ENCODE data around the gene SLC35F1. TPM values are rescaled to one million over a fixed set of nuclear protein-coding genes. Genes with fewer than 3 reads are reported as not detected.

The SLC35F1 gene
- total and polyA plus RNA-seq, 2 donors (not counting 1 experiment from before 2014, with no cell fraction given) = not detected

DNA sequence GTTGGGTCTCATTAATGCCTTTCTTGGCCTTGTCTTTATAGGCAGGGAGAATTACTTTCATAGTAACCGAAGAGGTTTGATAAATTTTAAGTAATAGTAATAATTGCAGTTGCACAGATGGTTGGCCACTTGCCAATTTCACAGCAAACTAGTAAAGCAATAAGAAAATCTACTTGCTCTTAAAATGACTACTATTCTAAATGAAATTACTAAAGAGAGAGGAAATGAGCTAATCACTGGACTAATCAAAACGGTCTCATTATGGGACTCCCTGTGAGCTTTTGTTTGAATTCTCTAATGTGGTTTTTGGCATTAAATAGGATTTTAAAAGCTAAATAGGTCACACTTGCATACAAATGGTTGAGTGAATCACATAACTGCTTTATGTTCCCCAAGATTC lies 413.6 kb downstream of the SLC35F1 start:
- H3K4me2 ChIP-seq (replicated peaks; ENCODE audit: low read depth, low read length, poor library complexity, severe bottlenecking) = no peak overlapping the region
- no peak overlapping the region for H3K27ac Mint-ChIP-seq
- no peaks in the 10 kb centered on the region for H3K9me3 ChIP-seq (ENCODE audit: control extremely low read depth in 1 of 3, control insufficient read depth in 2 of 3, insufficient read depth in 1 of 3, low read length in 2 of 3)
- no peaks in the 10 kb centered on the region for H3K27me3 Mint-ChIP-seq
- no peaks in the 10 kb centered on the region for H3K4me1 ChIP-seq (ENCODE audit: control insufficient read depth in 2 of 2, insufficient read depth in 2 of 2, low read length in 2 of 2)
- no peaks in the 10 kb centered on the region for H3K36me3 ChIP-seq (replicated peaks in 1 of 2; ENCODE audit: control extremely low read depth in 1 of 2, control insufficient read depth in 1 of 2, extremely low read depth in 1 of 2, insufficient read depth in 2 of 2, low read length in 1 of 2)
- H3K79me2 ChIP-seq (ENCODE audit: control insufficient read depth, insufficient read depth, low read length) = no peaks in the 10 kb centered on the region
- POLR2A ChIA-PET = no interaction called here
- no peak overlapping the region for H3K27ac ChIP-seq (ENCODE audit: low read length in 2 of 2)
- no peak for ATAC-seq (ENCODE audit: low read depth)
- H2AFZ ChIP-seq (ENCODE audit: insufficient read depth, low read depth, low read length, poor library complexity, severe bottlenecking) = no peak overlapping the region
- intact Hi-C loops (cut with micrococcal nuclease) = no loop called here
- no peak for DNase-seq
- H3K27me3 ChIP-seq (replicated peaks in 1 of 4; ENCODE audit: control extremely low read depth in 1 of 4, control insufficient read depth in 3 of 4, insufficient read depth in 4 of 4, low read length in 3 of 4) = peaks cover 0 to 2% (median 0%) of the 10 kb centered on the region in 4 experiments
- CTCF ChIA-PET = no interaction called here
- H3K9ac ChIP-seq (ENCODE audit: low read length) = no peak overlapping the region
- no peak for TF ChIP-seq EZH2 (IDR thresholded peaks at IDR 0.05; ENCODE audit: borderline replicate concordance, insufficient read depth, low read depth, low read length, poor library complexity, severe bottlenecking)
- no peak for TF ChIP-seq CTCF (IDR thresholded peaks at IDR 0.05)
- no peaks in the 10 kb centered on the region for H3K9me3 Mint-ChIP-seq (ENCODE audit: insufficient read depth)
- no peak overlapping the region for H3K4me3 Mint-ChIP-seq
- H4K20me1 ChIP-seq (ENCODE audit: control insufficient read depth, insufficient read depth, low read length, poor library complexity, severe bottlenecking) = no peaks in the 10 kb centered on the region
- WGBS (ENCODE audit: insufficient coverage) = no CpG with 5 or more reads among the region's 2 CpGs
- no peaks in the 10 kb centered on the region for H3K4me1 Mint-ChIP-seq
- no peak overlapping the region for H3K4me3 ChIP-seq (ENCODE audit: control extremely low read depth in 1 of 5, extremely low read depth in 1 of 5, insufficient read depth in 1 of 5, low read depth in 2 of 5, low read length in 4 of 5)

DNA sequence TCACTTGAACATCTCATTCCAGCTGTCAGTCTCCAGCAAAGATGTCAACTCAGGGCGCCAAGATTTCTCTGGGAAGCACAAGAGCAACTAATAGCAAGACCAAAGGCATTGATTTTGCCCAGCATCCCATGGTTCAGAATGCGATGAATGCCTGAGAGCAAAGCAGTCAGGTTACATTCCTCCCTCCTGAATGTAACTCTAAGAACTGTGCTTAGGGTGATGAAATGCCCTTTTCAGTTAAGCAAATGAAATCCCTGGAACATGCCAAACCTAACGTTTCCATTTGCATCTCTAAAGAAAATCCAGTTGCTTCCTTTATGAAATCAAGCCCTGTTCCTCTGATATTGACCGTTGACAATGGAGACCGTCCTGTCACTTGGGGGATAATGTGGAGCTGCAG lies 417.1 kb downstream of the SLC35F1 start:
- WGBS (ENCODE audit: insufficient coverage) = 93% methylated on average over 3 of the region's 5 CpGs
- no peak overlapping the region for H3K27ac ChIP-seq (ENCODE audit: low read length in 2 of 2)
- Mint-ChIP-seq H3K4me1 (no peaks in the 10 kb centered on the region), H3K27ac (no peak overlapping the region), H3K4me3 (no peak overlapping the region), H3K27me3 (no peaks in the 10 kb centered on the region), H3K9me3 (ENCODE audit: insufficient read depth) (no peaks in the 10 kb centered on the region)
- no peak overlapping the region for H2AFZ ChIP-seq (ENCODE audit: insufficient read depth, low read depth, low read length, poor library complexity, severe bottlenecking)
- TF ChIP-seq CTCF (IDR thresholded peaks at IDR 0.05) = no peak
- no peak for TF ChIP-seq EZH2 (IDR thresholded peaks at IDR 0.05; ENCODE audit: borderline replicate concordance, insufficient read depth, low read depth, low read length, poor library complexity, severe bottlenecking)
- ChIA-PET POLR2A (no interaction called here), CTCF (no interaction called here)
- H3K9ac ChIP-seq (ENCODE audit: low read length) = no peak overlapping the region
- no peaks in the 10 kb centered on the region for H4K20me1 ChIP-seq (ENCODE audit: control insufficient read depth, insufficient read depth, low read length, poor library complexity, severe bottlenecking)
- intact Hi-C loops (cut with micrococcal nuclease) = no loop called here
- H3K79me2 ChIP-seq (ENCODE audit: control insufficient read depth, insufficient read depth, low read length) = no peaks in the 10 kb centered on the region
- no peak for ATAC-seq (ENCODE audit: low read depth)
- peaks cover 0 to 4% (median 0%) of the 10 kb centered on the region in 4 experiments for H3K27me3 ChIP-seq (replicated peaks in 1 of 4; ENCODE audit: control extremely low read depth in 1 of 4, control insufficient read depth in 3 of 4, insufficient read depth in 4 of 4, low read length in 3 of 4)
- H3K9me3 ChIP-seq (ENCODE audit: control extremely low read depth in 1 of 3, control insufficient read depth in 2 of 3, insufficient read depth in 1 of 3, low read length in 2 of 3) = no peaks in the 10 kb centered on the region
- DNase-seq = no peak
- no peaks in the 10 kb centered on the region for H3K4me1 ChIP-seq (ENCODE audit: control insufficient read depth in 2 of 2, insufficient read depth in 2 of 2, low read length in 2 of 2)
- H3K36me3 ChIP-seq (replicated peaks in 1 of 2; ENCODE audit: control extremely low read depth in 1 of 2, control insufficient read depth in 1 of 2, extremely low read depth in 1 of 2, insufficient read depth in 2 of 2, low read length in 1 of 2) = no peaks in the 10 kb centered on the region
- H3K4me3 ChIP-seq (ENCODE audit: control extremely low read depth in 1 of 5, extremely low read depth in 1 of 5, insufficient read depth in 1 of 5, low read depth in 2 of 5, low read length in 4 of 5) = no peak overlapping the region
- H3K4me2 ChIP-seq (replicated peaks; ENCODE audit: low read depth, low read length, poor library complexity, severe bottlenecking) = no peak overlapping the region
